Measurements from ENCODE around the gene RHBDF2.

Gene RHBDF2

DNA sequence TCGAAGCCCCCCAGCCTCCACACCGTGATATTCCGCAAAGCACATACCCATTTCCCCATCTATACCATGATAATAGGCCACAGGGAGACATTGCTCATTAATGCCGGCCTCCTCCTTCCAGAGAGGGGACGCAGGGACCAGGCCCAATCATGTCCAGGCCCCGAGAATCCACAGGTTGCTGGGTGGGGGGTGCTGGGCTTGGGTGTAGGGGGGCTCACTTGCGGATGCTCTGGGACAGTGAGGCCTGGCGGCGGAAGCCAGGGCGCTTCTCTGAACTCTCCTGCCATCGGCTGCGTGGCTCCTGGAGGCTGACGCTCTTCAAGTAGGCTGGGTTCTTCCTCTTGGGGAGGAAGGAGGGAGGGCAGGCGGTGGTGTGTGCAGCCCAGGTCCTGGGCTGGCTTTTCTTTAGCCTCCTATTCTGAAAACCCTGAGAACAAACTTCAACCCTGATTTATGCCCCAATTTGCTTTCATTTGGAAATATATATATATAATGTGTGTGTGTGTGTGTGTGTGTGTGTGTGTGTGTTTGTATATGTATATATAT, 21.6 kb downstream of the RHBDF2 start:
- Histone ChIP-seq H3K4me3 (ENCODE audit: low read length) (no peak overlapping the region), H3K9me3 (ENCODE audit: insufficient read depth, low read depth, low read length) (no peaks in the 10 kb centered on the region), H3K27me3 (ENCODE audit: insufficient read depth, low read length) (no peaks in the 10 kb centered on the region), H3K27ac (ENCODE audit: low read length) (no peak overlapping the region), H3K36me3 (ENCODE audit: insufficient read depth, low read depth, low read length) (no peaks in the 10 kb centered on the region), H3K4me1 (ENCODE audit: insufficient read depth, low read length) (no peaks in the 10 kb centered on the region; the same call in 1 of the 2 replicates), H3K9ac (ENCODE audit: low read depth, low read length) (no peak overlapping the region)

DNA sequence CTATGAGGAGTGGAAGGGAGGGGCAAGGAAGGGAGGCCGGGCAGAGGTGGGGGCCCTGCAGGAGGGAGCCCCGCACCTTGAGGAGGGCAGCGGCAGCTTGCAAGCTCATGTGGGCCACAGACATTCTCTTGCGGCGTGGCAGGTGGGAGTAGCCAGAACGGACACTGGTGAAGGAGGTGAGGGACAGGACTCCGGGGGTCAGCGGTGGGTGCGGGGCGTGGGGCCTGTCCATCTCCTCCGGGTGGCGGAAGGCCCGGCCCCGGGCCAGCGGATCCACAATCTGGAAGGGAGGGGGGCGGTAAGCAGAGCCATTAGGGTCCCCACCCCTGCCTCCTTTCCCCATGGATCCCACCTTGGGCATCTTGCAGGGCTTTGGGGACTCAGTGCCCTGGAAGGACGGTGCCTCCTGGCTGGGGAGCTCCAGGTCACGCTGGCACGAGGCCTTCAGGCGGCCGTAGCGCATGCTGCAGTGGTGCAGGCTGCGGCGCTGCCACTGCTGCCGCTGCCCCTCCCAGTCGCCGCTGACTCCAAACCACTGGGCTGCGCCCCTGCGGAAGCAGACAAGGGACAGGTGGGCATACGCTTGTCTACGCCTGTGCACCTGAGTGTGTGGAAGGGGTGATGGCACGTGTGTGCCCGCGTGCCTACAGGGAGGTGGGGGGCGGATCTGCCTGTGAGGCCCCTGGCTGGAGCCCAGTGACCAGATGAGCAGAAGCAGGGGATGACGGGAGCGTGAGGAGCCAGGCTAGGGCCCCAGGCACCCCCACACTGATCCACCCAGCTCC, 22.3 kb downstream of the RHBDF2 start:
- no peaks in the 10 kb centered on the region for H3K36me3 ChIP-seq (ENCODE audit: insufficient read depth, low read depth, low read length)
- no peak overlapping the region for H3K4me3 ChIP-seq (ENCODE audit: low read length)
- no peak overlapping the region for H3K9ac ChIP-seq (ENCODE audit: low read depth, low read length)
- no peak overlapping the region for H3K27ac ChIP-seq (ENCODE audit: low read length)
- no peaks in the 10 kb centered on the region for H3K9me3 ChIP-seq (ENCODE audit: insufficient read depth, low read depth, low read length)
- no peaks in the 10 kb centered on the region for H3K4me1 ChIP-seq (ENCODE audit: insufficient read depth, low read length)
- H3K27me3 ChIP-seq (ENCODE audit: insufficient read depth, low read length), result no peaks in the 10 kb centered on the region

DNA sequence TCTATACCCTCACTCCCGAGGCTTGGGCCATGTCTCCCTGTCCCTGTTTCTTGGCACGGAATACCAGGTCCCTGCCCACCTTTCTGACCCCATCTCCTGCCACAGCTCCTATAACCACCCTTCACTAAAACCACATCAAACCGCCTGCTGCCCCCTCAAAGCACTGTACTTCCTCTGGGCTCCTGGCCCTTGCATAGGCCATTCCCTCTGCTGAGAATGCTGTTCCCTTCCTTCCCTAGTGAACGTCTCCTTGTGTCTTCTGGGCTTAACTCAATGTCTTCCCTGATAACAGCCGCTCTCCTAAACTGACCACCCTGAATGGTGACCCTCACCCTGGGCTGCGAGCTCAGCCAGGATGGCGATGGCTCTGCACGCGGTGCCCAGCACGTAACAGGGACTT, 23.1 kb downstream of the RHBDF2 start:
- H3K9me3 ChIP-seq (ENCODE audit: insufficient read depth, low read depth, low read length), result no peaks in the 10 kb centered on the region
- H3K27ac ChIP-seq (ENCODE audit: low read length), result no peak overlapping the region
- H3K4me3 ChIP-seq (ENCODE audit: low read length), result no peak overlapping the region
- no peak overlapping the region for H3K9ac ChIP-seq (ENCODE audit: low read depth, low read length)
- H3K27me3 ChIP-seq (ENCODE audit: insufficient read depth, low read length), result no peaks in the 10 kb centered on the region
- no peaks in the 10 kb centered on the region for H3K4me1 ChIP-seq (ENCODE audit: insufficient read depth, low read length)
- H3K36me3 ChIP-seq (ENCODE audit: insufficient read depth, low read depth, low read length), result no peaks in the 10 kb centered on the region

DNA sequence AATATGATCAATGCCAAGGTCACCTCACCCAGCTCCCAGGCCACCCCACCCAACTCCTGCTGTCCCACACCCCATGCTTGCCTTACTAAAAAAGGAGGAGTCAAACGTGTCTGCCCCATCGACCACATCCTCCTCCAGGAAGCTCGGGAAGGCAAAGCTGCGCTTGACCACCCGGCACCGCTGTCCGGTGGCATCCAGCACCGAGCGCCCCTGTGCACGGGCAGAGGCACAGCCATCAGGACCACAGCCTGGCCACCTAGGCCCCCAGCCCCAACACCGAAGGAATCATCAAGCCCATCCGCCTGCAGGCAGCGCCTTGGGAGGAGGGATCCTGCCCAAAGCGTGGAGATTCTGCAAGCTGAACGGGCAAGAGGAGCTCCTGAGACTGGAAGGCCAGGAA, 23.6 kb downstream of the RHBDF2 start:
- H3K4me1 ChIP-seq (ENCODE audit: insufficient read depth, low read length), result no peaks in the 10 kb centered on the region
- H3K9me3 ChIP-seq (ENCODE audit: insufficient read depth, low read depth, low read length), result no peaks in the 10 kb centered on the region
- H3K27me3 ChIP-seq (ENCODE audit: insufficient read depth, low read length), result no peaks in the 10 kb centered on the region
- H3K27ac ChIP-seq (ENCODE audit: low read length), result no peak overlapping the region
- H3K9ac ChIP-seq (ENCODE audit: low read depth, low read length), result no peak overlapping the region
- H3K4me3 ChIP-seq (ENCODE audit: low read length), result no peak overlapping the region
- no peaks in the 10 kb centered on the region for H3K36me3 ChIP-seq (ENCODE audit: insufficient read depth, low read depth, low read length)

DNA sequence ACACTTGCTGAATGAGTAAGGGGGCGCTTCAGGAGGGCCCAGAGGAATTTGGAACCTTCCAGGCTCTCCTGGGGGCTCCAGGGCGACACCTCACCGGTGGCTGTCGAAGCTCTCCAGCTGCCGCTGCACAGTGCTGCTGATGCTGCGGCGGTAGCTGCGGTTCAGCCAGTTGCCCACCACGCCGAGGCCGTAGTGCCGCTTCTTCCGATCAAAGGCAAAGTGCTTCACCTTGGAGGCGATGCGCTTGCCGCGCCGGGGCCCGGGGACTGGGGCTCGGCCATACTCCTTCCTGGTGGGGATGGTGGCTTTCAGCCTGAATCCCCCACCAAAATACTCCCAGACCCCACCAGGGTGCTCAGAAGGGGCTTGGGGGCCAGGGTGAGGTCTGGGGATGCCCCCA, 24.5 kb downstream of the RHBDF2 start:
- H3K9me3 ChIP-seq (ENCODE audit: insufficient read depth, low read depth, low read length), result no peaks in the 10 kb centered on the region
- H3K4me3 ChIP-seq (ENCODE audit: low read length), result no peak overlapping the region
- H3K27me3 ChIP-seq (ENCODE audit: insufficient read depth, low read length), result no peaks in the 10 kb centered on the region
- no peak overlapping the region for H3K9ac ChIP-seq (ENCODE audit: low read depth, low read length)
- no peak overlapping the region for H3K27ac ChIP-seq (ENCODE audit: low read length)
- H3K36me3 ChIP-seq (ENCODE audit: insufficient read depth, low read depth, low read length), result 0 out of 2 replicates have a peak, but pooled peaks cover 6% of the 10 kb centered on the region
- no peaks in the 10 kb centered on the region for H3K4me1 ChIP-seq (ENCODE audit: insufficient read depth, low read length)

DNA sequence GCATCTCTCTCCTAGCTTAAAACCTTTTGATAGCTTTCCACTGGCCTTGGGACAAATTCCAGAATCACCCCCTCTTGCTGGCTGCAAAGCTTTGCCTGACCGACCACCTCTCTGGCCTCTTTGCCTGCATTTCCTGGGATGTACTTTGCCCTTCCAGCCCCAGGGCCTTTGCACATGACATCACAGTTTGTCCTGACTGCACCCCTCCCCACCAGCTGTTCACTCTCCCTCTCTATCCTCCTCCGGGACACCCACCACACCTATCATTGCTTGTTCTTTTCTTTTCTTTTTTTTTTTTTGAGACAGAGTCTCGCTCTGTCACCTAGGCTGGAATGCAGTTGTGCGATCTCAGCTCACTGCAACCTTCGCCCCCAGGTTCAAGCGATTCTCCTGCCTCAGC, 25.9 kb downstream of the RHBDF2 start:
- Histone ChIP-seq H3K4me1 (ENCODE audit: insufficient read depth, low read length) (no peaks in the 10 kb centered on the region), H3K4me3 (ENCODE audit: low read length) (no peak overlapping the region), H3K27ac (ENCODE audit: low read length) (no peak overlapping the region), H3K9ac (ENCODE audit: low read depth, low read length) (no peak overlapping the region), H3K36me3 (ENCODE audit: insufficient read depth, low read depth, low read length) (0 out of 2 replicates have a peak, but pooled peaks cover 6% of the 10 kb centered on the region), H3K27me3 (ENCODE audit: insufficient read depth, low read length) (no peaks in the 10 kb centered on the region), H3K9me3 (ENCODE audit: insufficient read depth, low read depth, low read length) (no peaks in the 10 kb centered on the region)

DNA sequence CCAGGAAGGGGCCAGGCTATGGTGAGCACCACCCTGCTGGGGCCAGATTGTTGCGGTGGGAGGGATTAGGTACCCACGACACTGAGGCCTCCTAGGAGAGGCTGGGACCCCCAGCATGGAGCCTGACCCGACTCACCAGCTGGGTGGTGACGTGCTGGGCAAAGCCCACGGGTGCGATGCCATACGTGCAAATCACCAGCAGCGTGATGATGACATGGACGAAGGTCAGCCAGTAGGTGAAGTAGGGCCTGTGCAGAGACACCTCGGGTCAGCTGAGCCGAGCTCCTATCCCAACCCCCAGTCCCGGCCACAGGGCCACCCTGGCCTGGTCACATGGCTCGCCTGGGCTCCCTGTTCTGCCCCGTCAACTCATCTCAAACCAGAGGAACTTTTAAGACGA, 26.3 kb downstream of the RHBDF2 start:
- Histone ChIP-seq H3K36me3 (ENCODE audit: insufficient read depth, low read depth, low read length) (0 out of 2 replicates have a peak, but pooled peaks cover 6% of the 10 kb centered on the region), H3K27me3 (ENCODE audit: insufficient read depth, low read length) (no peaks in the 10 kb centered on the region), H3K9ac (ENCODE audit: low read depth, low read length) (no peak overlapping the region), H3K4me1 (ENCODE audit: insufficient read depth, low read length) (no peaks in the 10 kb centered on the region), H3K9me3 (ENCODE audit: insufficient read depth, low read depth, low read length) (no peaks in the 10 kb centered on the region), H3K27ac (ENCODE audit: low read length) (no peak overlapping the region), H3K4me3 (ENCODE audit: low read length) (no peak overlapping the region)

DNA sequence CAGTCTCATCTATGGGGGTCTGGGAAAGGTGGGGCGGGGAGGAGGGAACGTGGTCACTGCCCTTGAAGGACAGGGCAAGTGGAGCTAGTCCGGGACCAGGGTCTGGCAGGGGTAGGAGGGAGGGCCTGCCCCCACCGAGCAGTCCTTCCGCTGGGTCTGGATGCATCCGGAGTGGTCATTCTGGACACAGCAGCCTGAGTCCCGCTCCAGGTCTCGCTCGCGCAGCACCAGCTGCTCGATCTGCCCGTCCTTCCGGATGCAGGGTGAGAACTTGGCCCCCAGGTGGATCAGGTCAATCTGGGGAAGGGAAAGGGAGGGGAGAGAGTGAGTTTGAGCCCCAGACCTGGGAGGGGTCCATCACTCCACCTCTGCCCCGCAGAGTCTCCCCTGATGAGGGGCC, 27.0 kb downstream of the RHBDF2 start:
- H3K36me3 ChIP-seq (ENCODE audit: insufficient read depth, low read depth, low read length), result 0 out of 2 replicates have a peak, but pooled peaks cover 6% of the 10 kb centered on the region
- H3K4me3 ChIP-seq (ENCODE audit: low read length), result no peak overlapping the region
- no peak overlapping the region for H3K9ac ChIP-seq (ENCODE audit: low read depth, low read length)
- H3K27me3 ChIP-seq (ENCODE audit: insufficient read depth, low read length), result no peaks in the 10 kb centered on the region
- no peaks in the 10 kb centered on the region for H3K9me3 ChIP-seq (ENCODE audit: insufficient read depth, low read depth, low read length)
- no peak overlapping the region for H3K27ac ChIP-seq (ENCODE audit: low read length)
- no peaks in the 10 kb centered on the region for H3K4me1 ChIP-seq (ENCODE audit: insufficient read depth, low read length)

DNA sequence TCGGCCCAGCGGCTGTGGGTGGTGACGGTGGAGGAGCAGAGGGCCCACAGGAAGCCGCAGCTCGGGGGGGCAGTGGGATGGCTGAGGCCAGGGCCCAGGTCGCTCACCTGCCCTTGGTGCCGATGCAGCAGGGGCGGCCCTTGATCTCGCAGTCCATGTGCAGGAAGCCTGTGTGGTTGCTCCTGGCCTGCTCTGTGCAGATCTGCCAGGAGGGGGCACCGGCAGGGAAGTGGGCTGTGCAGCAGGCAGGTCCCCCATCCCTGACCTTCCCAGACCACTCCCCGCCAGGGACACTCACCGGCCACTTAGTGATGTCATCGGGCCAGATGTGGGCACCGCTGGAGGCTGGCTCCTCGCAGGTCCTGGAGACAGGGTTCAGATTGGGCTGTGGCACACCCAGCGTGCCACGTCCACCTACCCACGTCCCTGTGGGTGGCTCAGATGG, 27.7 kb downstream of the RHBDF2 start:
- H3K27ac ChIP-seq (ENCODE audit: low read length), result no peak overlapping the region
- no peaks in the 10 kb centered on the region for H3K27me3 ChIP-seq (ENCODE audit: insufficient read depth, low read length)
- H3K4me1 ChIP-seq (ENCODE audit: insufficient read depth, low read length), result no peaks in the 10 kb centered on the region
- 0 out of 2 replicates have a peak, but pooled peaks cover 6% of the 10 kb centered on the region for H3K36me3 ChIP-seq (ENCODE audit: insufficient read depth, low read depth, low read length)
- no peaks in the 10 kb centered on the region for H3K9me3 ChIP-seq (ENCODE audit: insufficient read depth, low read depth, low read length)
- no peak overlapping the region for H3K4me3 ChIP-seq (ENCODE audit: low read length)
- no peak overlapping the region for H3K9ac ChIP-seq (ENCODE audit: low read depth, low read length)

DNA sequence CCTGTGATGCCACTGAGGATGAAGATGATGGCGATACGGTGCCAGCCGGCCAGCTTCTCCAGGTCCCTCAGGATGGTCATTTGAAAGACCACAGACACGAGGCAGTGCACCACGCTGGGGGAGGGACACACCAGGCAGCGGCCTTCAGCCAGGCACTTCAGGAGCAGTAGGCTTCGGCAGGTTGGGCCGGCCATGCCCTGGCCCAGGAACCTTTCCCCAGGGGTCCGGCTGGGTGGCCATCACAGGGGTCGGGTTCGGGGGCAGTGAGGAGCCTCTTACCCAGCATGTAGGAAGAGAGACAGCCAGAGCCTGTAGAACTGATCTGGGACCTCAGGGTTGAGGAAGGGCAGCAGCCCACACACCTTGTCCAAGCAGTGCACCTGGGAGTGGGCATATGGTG, 28.5 kb downstream of the RHBDF2 start:
- Histone ChIP-seq H3K9ac (ENCODE audit: low read depth, low read length) (no peak overlapping the region), H3K27me3 (ENCODE audit: insufficient read depth, low read length) (no peaks in the 10 kb centered on the region), H3K27ac (ENCODE audit: low read length) (no peak overlapping the region), H3K4me1 (ENCODE audit: insufficient read depth, low read length) (peaks cover under 1% of the 10 kb centered on the region; the same call in 1 of the 2 replicates), H3K36me3 (ENCODE audit: insufficient read depth, low read depth, low read length) (0 out of 2 replicates have a peak, but pooled peaks cover 6% of the 10 kb centered on the region), H3K4me3 (ENCODE audit: low read length) (no peak overlapping the region), H3K9me3 (ENCODE audit: insufficient read depth, low read depth, low read length) (no peaks in the 10 kb centered on the region)

DNA sequence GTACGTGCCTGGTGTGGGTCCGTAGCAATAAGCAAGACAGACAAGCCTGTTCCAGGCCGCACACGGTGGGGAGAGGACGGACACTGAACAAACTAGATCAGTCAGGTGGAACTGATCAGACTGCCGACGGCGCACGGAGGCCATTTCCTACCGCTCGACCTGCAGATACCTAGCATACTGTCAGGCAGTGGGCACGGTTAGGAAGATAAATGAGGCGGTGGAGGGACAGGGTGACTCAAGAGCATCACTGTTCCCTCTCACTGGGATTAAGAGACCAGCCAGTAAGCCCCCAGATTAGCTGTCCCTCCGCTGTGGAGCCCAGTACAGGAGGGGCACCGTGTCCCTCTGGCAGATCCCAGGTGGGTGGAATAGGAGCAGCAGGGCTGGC, 29.0 kb downstream of the RHBDF2 start:
- H3K9me3 ChIP-seq (ENCODE audit: insufficient read depth, low read depth, low read length), result no peaks in the 10 kb centered on the region
- 0 out of 2 replicates have a peak, but pooled peaks cover 6% of the 10 kb centered on the region for H3K36me3 ChIP-seq (ENCODE audit: insufficient read depth, low read depth, low read length)
- no peaks in the 10 kb centered on the region for H3K27me3 ChIP-seq (ENCODE audit: insufficient read depth, low read length)
- H3K4me1 ChIP-seq (ENCODE audit: insufficient read depth, low read length), result peaks cover 5% of the 10 kb centered on the region; the same call in 1 of the 2 replicates
- no peak overlapping the region for H3K9ac ChIP-seq (ENCODE audit: low read depth, low read length)
- no peak overlapping the region for H3K4me3 ChIP-seq (ENCODE audit: low read length)
- H3K27ac ChIP-seq (ENCODE audit: low read length), result no peak overlapping the region

Measured in iPS-20b (cell line).